GM10248 (cell line): ENCODE results near the gene HAP1.

ENCODE experiments used
- CTCF ChIA-PET: fragments of 300-600 bp; sonication (Branson Sonifier 250); formaldehyde crosslinking; extraction: SDS; loops from one replicate; lab custom pipeline; 2021; ENCODE audit warnings: antibody characterized with exemption; lab: Yijun Ruan, JAX
- POLR2A ChIA-PET: fragments of 350-650 bp; sonication (Branson Sonifier 250); formaldehyde crosslinking; extraction: SDS; loops from one replicate; lab custom pipeline; 2020; ENCODE audit warnings: antibody characterized with exemption; lab: Yijun Ruan, JAX
- DNase-seq: peaks from one replicate; pipeline ENCODE4 v3.0.0; 2012; ENCODE audit errors: extremely low spot score
- CTCF ChIP-seq: IDR thresholded peaks from 2 replicates; pipeline ENCODE4 v1.5.1; 2012; ENCODE audit warnings: mild to moderate bottlenecking, low read depth; ENCODE audit errors: extremely low read depth, missing control alignments, control extremely low read depth

The HAP1 gene

GRCh38 chr17:41734949-41735313 lies 488 bp upstream of the HAP1 start:
- no peak for DNase-seq
- POLR2A ChIA-PET, result no interaction called here
- CTCF ChIA-PET, result interaction anchor here (4.7 kb wide), 1 partner anchor 65 kb away, joined by 53 read pairs; no protein-coding TSS in a partner anchor
- TF ChIP-seq CTCF, result no peak

- ChIA-PET CTCF (interaction anchor here (1.6 to 4.7 kb wide), 2 partner anchors 67 to 68 kb away, joined by 10 to 53 read pairs; no protein-coding TSS in a partner anchor), POLR2A (no interaction called here)
- no peak for TF ChIP-seq CTCF
- DNase-seq, result no peak
Observed at GRCh38 chr17:41733348-41734138, 900 bp downstream of the HAP1 start.

- ChIA-PET CTCF (interaction anchor here (0.8 to 1.7 kb wide), 3 partner anchors 18 to 80 kb away, joined by 3 to 10 read pairs (median 4); partner anchors contain the start of gene P3H4), POLR2A (no interaction called here)
- TF ChIP-seq CTCF, result no peak
Observed at GRCh38 chr17:41731836-41732235, 2.6 kb downstream of the HAP1 start.

GRCh38 chr17:41730479-41730878 lies 4.0 kb downstream of the HAP1 start:
- no peak for TF ChIP-seq CTCF
- DNase-seq, result no peak
- ChIA-PET CTCF (interaction anchor here (1.7 kb wide), 1 partner anchor 71 kb away, joined by 6 read pairs; no protein-coding TSS in a partner anchor), POLR2A (interaction anchor here (0.7 kb wide), 1 partner anchor 39 kb away, joined by 4 read pairs; no protein-coding TSS in a partner anchor)

More at GRCh38 chr17:41731836-41732235, 2.6 kb downstream of the HAP1 start:
- no peak for DNase-seq

GRCh38 chr17:41728056-41728455 lies 6.4 kb downstream of the HAP1 start:
- CTCF ChIA-PET, result interaction anchor here (1.4 kb wide), 2 partner anchors 9 to 74 kb away, joined by 4 to 5 read pairs; no protein-coding TSS in a partner anchor
- no peak for TF ChIP-seq CTCF
- no peak for DNase-seq
- POLR2A ChIA-PET, result no interaction called here

GRCh38 chr17:41725134-41725533 lies 9.3 kb downstream of the HAP1 start:
- no peak for DNase-seq
- no peak for TF ChIP-seq CTCF
- POLR2A ChIA-PET, result no interaction called here
- CTCF ChIA-PET, result interaction anchor here (1.1 kb wide), 1 partner anchor 10 kb away, joined by 3 read pairs; no protein-coding TSS in a partner anchor
